ENCODE results near the gene PTPRT. TPM values are rescaled to one million over a fixed set of nuclear protein-coding genes. Genes with fewer than 3 reads are reported as not detected.

Gene PTPRT
- total and polyA plus RNA-seq, 2 of the 4 experiments (the other 2 are of a cell fraction), result not detected

- ATAC-seq (ENCODE audit: low read depth), result no peak
- Histone ChIP-seq H3K4me3 (ENCODE audit: insufficient read depth, low read depth, low read length) (no peak overlapping the region), H2AK9ac (replicated peaks; ENCODE audit: low read depth, low read length, poor library complexity) (no peak overlapping the region), H3K79me1 (ENCODE audit: low read depth in 1 of 2, low read length in 2 of 2) (no peaks in the 10 kb centered on the region), H3K4ac (ENCODE audit: low read depth, low read length) (no peak overlapping the region), H3K36me3 (ENCODE audit: control insufficient read depth, insufficient read depth, low read length) (no peaks in the 10 kb centered on the region), H3K14ac (replicated peaks; ENCODE audit: low read depth, low read length) (no peak overlapping the region), H2BK20ac (ENCODE audit: low read depth, low read length) (no peak overlapping the region), H3K9me1 (ENCODE audit: insufficient read depth, low read length) (no peaks in the 10 kb centered on the region), H4K5ac (ENCODE audit: low read depth, low read length) (no peak overlapping the region), H2BK120ac (ENCODE audit: low read depth, low read length) (no peak overlapping the region), H3K23ac (ENCODE audit: low read depth, low read length) (no peak overlapping the region), H3K18ac (ENCODE audit: low read depth, low read length) (no peak overlapping the region), H3K56ac (ENCODE audit: extremely low read depth, insufficient read depth, low read length) (no peak overlapping the region), H2AFZ (replicated peaks; ENCODE audit: low read length, poor library complexity) (no peak overlapping the region), H2AK5ac (ENCODE audit: low read depth, low read length) (no peak overlapping the region), H3K9ac (ENCODE audit: low read depth, low read length) (no peak overlapping the region), H2BK15ac (ENCODE audit: low read depth, low read length) (no peak overlapping the region), H3K9me3 (ENCODE audit: control insufficient read depth, insufficient read depth, low read length) (peaks cover 26% of the 10 kb centered on the region), H3K27me3 (ENCODE audit: control insufficient read depth, insufficient read depth, low read length) (no peaks in the 10 kb centered on the region), H3K4me1 (ENCODE audit: control insufficient read depth, insufficient read depth, low read length) (no peaks in the 10 kb centered on the region), H4K91ac (ENCODE audit: insufficient read depth, low read depth, low read length) (no peak overlapping the region), H3K27ac (ENCODE audit: insufficient read depth, low read length) (no peak overlapping the region), H2BK5ac (ENCODE audit: low read depth, low read length, poor library complexity, severe bottlenecking) (no peak overlapping the region), H4K20me1 (ENCODE audit: insufficient read depth, low read length) (no peaks in the 10 kb centered on the region), H3K4me2 (ENCODE audit: low read depth, low read length) (no peak overlapping the region), H4K8ac (ENCODE audit: low read depth in 2 of 2, low read length in 2 of 2) (no peak overlapping the region)
- 25% methylated on average over 2 of the region's 4 CpGs; no CpG with 5 or more reads in 1 of the 2 experiments for WGBS, 2 experiments (ENCODE audit: extremely low coverage in 2 of 2, insufficient read length in 1 of 2)
- BruUV-seq (replicated peaks), result no TSS peak
- TF ChIP-seq MAZ (IDR thresholded peaks at IDR 0.05; ENCODE audit: borderline replicate concordance, low read depth, low read length) (no peak), NFE2L2 (IDR thresholded peaks at IDR 0.05; ENCODE audit: low read depth, low read length) (no peak), MAFK (IDR thresholded peaks at IDR 0.05; ENCODE audit: low read depth, low read length) (no peak), ELK1 (IDR thresholded peaks at IDR 0.05; ENCODE audit: borderline replicate concordance, low read depth, low read length) (no peak), RFX5 (IDR thresholded peaks at IDR 0.05; ENCODE audit: low read depth, low read length) (no peak), SMC3 (IDR thresholded peaks at IDR 0.05; ENCODE audit: low read depth, low read length) (no peak), USF2 (IDR thresholded peaks at IDR 0.05; ENCODE audit: low read depth, low read length) (no peak), RAD21 (IDR thresholded peaks at IDR 0.05; ENCODE audit: low read length) (no peak), CHD1 (IDR thresholded peaks at IDR 0.05; ENCODE audit: low read depth, low read length) (no peak), MXI1 (IDR thresholded peaks at IDR 0.05; ENCODE audit: borderline replicate concordance, low read depth, low read length) (no peak), CEBPB (IDR thresholded peaks at IDR 0.05; ENCODE audit: low read depth, low read length) (no peak), BHLHE40 (IDR thresholded peaks at IDR 0.05; ENCODE audit: low read depth, low read length) (no peak), RCOR1 (IDR thresholded peaks at IDR 0.05; ENCODE audit: insufficient replicate concordance, low read length) (no peak), FOS (IDR thresholded peaks at IDR 0.05; ENCODE audit: low read depth, low read length) (no peak), CTCF (conservative IDR thresholded peaks at IDR 0.05; ENCODE audit: low read depth, low read length) (no peak), POLR2A (IDR thresholded peaks at IDR 0.05; ENCODE audit: low read depth, low read length) (no peak)
- POLR2A ChIA-PET (ENCODE audit: unreplicated experiment), result no interaction called here
- dilution Hi-C loops (cut with HindIII; ENCODE audit: low sequenced_read_pairs, unreplicated experiment) (no loop called here), in situ Hi-C loops (cut with MboI; ENCODE audit: low sequenced_read_pairs) (no loop called here), intact Hi-C loops (cut with micrococcal nuclease) (no loop called here)
- DNase-seq, result no peak
- CTCF ChIA-PET, result no interaction called here
Observed at GRCh38 chr20:43043887-43044286, 145.8 kb downstream of the PTPRT start.

Data from IMR-90 (cell line).